HL-60 (cell line): ENCODE measurements around the gene ARID5B.

Source experiments
- GABPA ChIP-seq: IDR thresholded peaks from 2 replicates; pipeline ENCODE4 v1.6.1; 2012; ENCODE audit warnings: low read depth
- POLR2AphosphoS5 ChIP-seq: IDR thresholded peaks from 2 replicates; pipeline ENCODE4 v1.6.1; 2012; ENCODE audit warnings: low read depth
- TF ChIP-seq, protein P1 (sequence below): IDR thresholded peaks from one replicate; pipeline ENCODE4 v1.5.1; 2011; ENCODE audit warnings: low read length, control low read depth, inconsistent platforms; ENCODE audit not compliant: insufficient read depth
- TF ChIP-seq, protein P2 (sequence below): IDR thresholded peaks from 2 replicates; pipeline ENCODE4 v1.6.1; 2012; ENCODE audit warnings: low read depth; ENCODE audit not compliant: insufficient replicate concordance

DNA sequence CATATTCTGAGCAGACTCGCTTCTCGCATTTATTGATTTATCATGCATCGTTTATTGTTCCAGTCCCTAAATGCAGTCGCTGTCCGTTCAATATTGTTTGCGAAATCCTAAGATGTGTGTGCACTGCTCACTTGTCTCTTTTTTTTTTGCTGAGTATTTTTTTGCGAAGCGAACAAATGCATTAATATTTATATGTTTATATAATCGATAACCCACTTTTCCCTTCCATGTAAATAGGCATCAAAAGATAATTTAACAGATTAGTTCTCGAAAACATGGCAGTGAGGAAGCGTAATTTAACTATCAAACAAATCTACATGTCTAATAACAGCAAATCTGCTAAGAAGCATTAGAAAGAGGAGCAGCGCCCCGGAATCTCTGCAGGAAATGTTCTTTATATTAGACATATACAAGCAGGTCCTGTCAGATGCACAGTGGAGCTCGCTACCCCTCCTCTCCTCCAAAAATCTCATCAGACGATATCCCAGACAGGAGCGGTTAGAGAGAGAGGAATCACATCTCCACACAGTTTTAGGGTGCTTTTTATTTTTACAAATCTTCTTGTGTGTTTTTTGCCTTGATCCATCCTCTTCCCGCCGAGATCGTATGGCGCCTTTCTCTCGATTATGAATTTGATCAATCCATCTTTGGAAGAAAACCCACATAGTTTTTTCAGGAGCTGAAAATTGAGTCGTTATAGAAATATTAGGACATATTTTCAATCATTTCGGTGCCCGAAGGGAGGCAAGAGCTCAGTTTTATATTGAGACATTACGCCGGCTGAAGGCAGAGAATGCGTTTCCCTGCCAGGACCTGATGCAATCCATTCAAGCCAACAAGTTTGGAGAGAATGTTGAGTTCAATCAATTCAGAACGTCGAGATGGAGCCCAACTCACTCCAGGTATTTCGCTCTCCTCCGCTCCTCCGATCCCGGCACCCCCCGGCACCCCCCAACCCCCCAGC, at the start of gene ARID5B:
- TF ChIP-seq, protein P1, sequence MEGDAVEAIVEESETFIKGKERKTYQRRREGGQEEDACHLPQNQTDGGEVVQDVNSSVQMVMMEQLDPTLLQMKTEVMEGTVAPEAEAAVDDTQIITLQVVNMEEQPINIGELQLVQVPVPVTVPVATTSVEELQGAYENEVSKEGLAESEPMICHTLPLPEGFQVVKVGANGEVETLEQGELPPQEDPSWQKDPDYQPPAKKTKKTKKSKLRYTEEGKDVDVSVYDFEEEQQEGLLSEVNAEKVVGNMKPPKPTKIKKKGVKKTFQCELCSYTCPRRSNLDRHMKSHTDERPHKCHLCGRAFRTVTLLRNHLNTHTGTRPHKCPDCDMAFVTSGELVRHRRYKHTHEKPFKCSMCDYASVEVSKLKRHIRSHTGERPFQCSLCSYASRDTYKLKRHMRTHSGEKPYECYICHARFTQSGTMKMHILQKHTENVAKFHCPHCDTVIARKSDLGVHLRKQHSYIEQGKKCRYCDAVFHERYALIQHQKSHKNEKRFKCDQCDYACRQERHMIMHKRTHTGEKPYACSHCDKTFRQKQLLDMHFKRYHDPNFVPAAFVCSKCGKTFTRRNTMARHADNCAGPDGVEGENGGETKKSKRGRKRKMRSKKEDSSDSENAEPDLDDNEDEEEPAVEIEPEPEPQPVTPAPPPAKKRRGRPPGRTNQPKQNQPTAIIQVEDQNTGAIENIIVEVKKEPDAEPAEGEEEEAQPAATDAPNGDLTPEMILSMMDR, result no peak
- TF ChIP-seq POLR2AphosphoS5 (no peak), GABPA (no peak)
- TF ChIP-seq, protein P2, sequence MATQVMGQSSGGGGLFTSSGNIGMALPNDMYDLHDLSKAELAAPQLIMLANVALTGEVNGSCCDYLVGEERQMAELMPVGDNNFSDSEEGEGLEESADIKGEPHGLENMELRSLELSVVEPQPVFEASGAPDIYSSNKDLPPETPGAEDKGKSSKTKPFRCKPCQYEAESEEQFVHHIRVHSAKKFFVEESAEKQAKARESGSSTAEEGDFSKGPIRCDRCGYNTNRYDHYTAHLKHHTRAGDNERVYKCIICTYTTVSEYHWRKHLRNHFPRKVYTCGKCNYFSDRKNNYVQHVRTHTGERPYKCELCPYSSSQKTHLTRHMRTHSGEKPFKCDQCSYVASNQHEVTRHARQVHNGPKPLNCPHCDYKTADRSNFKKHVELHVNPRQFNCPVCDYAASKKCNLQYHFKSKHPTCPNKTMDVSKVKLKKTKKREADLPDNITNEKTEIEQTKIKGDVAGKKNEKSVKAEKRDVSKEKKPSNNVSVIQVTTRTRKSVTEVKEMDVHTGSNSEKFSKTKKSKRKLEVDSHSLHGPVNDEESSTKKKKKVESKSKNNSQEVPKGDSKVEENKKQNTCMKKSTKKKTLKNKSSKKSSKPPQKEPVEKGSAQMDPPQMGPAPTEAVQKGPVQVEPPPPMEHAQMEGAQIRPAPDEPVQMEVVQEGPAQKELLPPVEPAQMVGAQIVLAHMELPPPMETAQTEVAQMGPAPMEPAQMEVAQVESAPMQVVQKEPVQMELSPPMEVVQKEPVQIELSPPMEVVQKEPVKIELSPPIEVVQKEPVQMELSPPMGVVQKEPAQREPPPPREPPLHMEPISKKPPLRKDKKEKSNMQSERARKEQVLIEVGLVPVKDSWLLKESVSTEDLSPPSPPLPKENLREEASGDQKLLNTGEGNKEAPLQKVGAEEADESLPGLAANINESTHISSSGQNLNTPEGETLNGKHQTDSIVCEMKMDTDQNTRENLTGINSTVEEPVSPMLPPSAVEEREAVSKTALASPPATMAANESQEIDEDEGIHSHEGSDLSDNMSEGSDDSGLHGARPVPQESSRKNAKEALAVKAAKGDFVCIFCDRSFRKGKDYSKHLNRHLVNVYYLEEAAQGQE, result no peak
